Smooth muscle cell (in vitro differentiated cells): ENCODE results near the gene LSMEM2. TPM values are rescaled to one million over a fixed set of nuclear protein-coding genes. Genes with fewer than 3 reads are reported as not detected.
A peak's percentile ranks its signal among the peaks of the same experiment; 100 is the strongest.

Experiments
- DNase-seq: peaks from one replicate; lab custom pipeline; 2025; ENCODE audit not compliant: unreplicated experiment; lab: John Stamatoyannopoulos, UW
- H2AFZ ChIP-seq: fragments of 200-600 bp; sonication (generic); 2 replicates; pipeline ENCODE4 v1.6.0; 2016; ENCODE audit warnings: antibody characterized with exemption, low read depth, mild to moderate bottlenecking
- H3F3A ChIP-seq: fragments of 200-600 bp; sonication (generic); 2 replicates; pipeline ENCODE4 v1.6.0; 2017; ENCODE audit warnings: antibody characterized with exemption, low read depth
- H3K27ac ChIP-seq: fragments of 200-600 bp; sonication (generic); 2 replicates; pipeline ENCODE4 v1.5.1; 2016; ENCODE audit warnings: low read depth, mild to moderate bottlenecking
- H3K27me3 ChIP-seq: fragments of 200-600 bp; sonication (generic); 2 replicates; pipeline ENCODE4 v1.6.1; 2016; ENCODE audit warnings: low read depth, mild to moderate bottlenecking
- H3K36me3 ChIP-seq: fragments of 200-600 bp; sonication (generic); 2 replicates; pipeline ENCODE4 v1.5.1; 2016; ENCODE audit warnings: low read depth
- H3K4me1 ChIP-seq: fragments of 200-600 bp; sonication (generic); 2 replicates; pipeline ENCODE4 v1.5.1; 2016; ENCODE audit warnings: low read depth
- H3K4me2 ChIP-seq: fragments of 200-600 bp; sonication (generic); 2 replicates; pipeline ENCODE4 v1.6.0; 2016; ENCODE audit warnings: mild to moderate bottlenecking
- H3K4me3 ChIP-seq: fragments of 200-600 bp; sonication (generic); 2 replicates; pipeline ENCODE4 v1.5.1; 2016; ENCODE audit warnings: mild to moderate bottlenecking
- H3K79me2 ChIP-seq: fragments of 200-600 bp; sonication (generic); 2 replicates; pipeline ENCODE4 v1.6.0; 2016; ENCODE audit warnings: low read depth, mild to moderate bottlenecking
- H3K9ac ChIP-seq: fragments of 200-600 bp; sonication (generic); 2 replicates; pipeline ENCODE4 v1.6.0; 2016; ENCODE audit warnings: low read depth
- H3K9me3 ChIP-seq: fragments of 200-600 bp; sonication (generic); replicated peaks from 2 replicates; pipeline ENCODE4 v1.5.1; 2016; ENCODE audit warnings: low read depth
- H4K20me1 ChIP-seq: fragments of 200-600 bp; sonication (generic); 2 replicates; pipeline ENCODE4 v1.6.0; 2016; ENCODE audit warnings: low read depth
- CTCF ChIP-seq: fragments of 200-600 bp; sonication (generic); IDR thresholded peaks from 2 replicates; pipeline ENCODE4 v1.5.1; 2017; ENCODE audit warnings: borderline replicate concordance, mild to moderate bottlenecking, antibody characterized with exemption; ENCODE audit not compliant: insufficient read depth, poor library complexity, severe bottlenecking
- WGBS: methylation state at CpG from one replicate; pipeline ENCODE4 v1.1.7; 2016; ENCODE audit warnings: low lambda C conversion rate; 5-methylcytosine and 5-hydroxymethylcytosine counted together
- polyA plus RNA-seq: library from polyadenylated mRNA; unstranded; fragments of >200 nt; fragmentation: Nextera tagmentation; extraction: Ambion mirVana; gene quantifications from 2 replicates; pipeline ENCODE4 v1.2.1, GENCODE V29; 2016
- total RNA-seq: library from RNA; depleted of rRNA; stranded (reverse); fragments of >200 nt; gene quantifications from 2 replicates; pipeline ENCODE4 v1.2.3, GENCODE V29; 2014

The LSMEM2 gene
- total and polyA plus RNA-seq, 2 experiments from 2014 or later, result 0.09 TPM; not detected in 1

GRCh38 chr3:50299929-50300680, 21.2 kb downstream of the LSMEM2 start:
- H3K36me3 ChIP-seq, result no peaks in the 10 kb centered on the region
- peak overlapping the region; percentile 94 for H3K4me2 ChIP-seq
- no peaks in the 10 kb centered on the region for H3K79me2 ChIP-seq
- peak overlapping the region; percentile 84 for H3K9ac ChIP-seq
- peaks cover 4% of the 10 kb centered on the region for H3F3A ChIP-seq
- WGBS, result 68% methylated on average over 12 of the region's 12 CpGs
- no peaks in the 10 kb centered on the region for H3K9me3 ChIP-seq
- peak overlapping the region; percentile 85 for H3K27ac ChIP-seq
- H3K27me3 ChIP-seq, result no peaks in the 10 kb centered on the region
- no peak for DNase-seq
- TF ChIP-seq CTCF, result no peak
- H3K4me3 ChIP-seq, result peak overlapping the region; percentile 58
- peaks cover 13% of the 10 kb centered on the region for H3K4me1 ChIP-seq
- no peaks in the 10 kb centered on the region for H4K20me1 ChIP-seq
- peak overlapping the region; percentile 75 for H2AFZ ChIP-seq

- no peak overlapping the region for H3K9ac ChIP-seq
- H3K27ac ChIP-seq, result no peak overlapping the region
- 97% methylated on average over 6 of the region's 6 CpGs for WGBS
- H3K9me3 ChIP-seq, result no peaks in the 10 kb centered on the region
- TF ChIP-seq CTCF, result no peak
- H3K36me3 ChIP-seq, result no peaks in the 10 kb centered on the region
- H3K27me3 ChIP-seq, result no peaks in the 10 kb centered on the region
- no peaks in the 10 kb centered on the region for H3K79me2 ChIP-seq
- H3K4me3 ChIP-seq, result no peak overlapping the region
- no peak for DNase-seq
- H2AFZ ChIP-seq, result no peak overlapping the region
- no peaks in the 10 kb centered on the region for H4K20me1 ChIP-seq
- peaks cover 4% of the 10 kb centered on the region for H3F3A ChIP-seq
- peaks cover 13% of the 10 kb centered on the region for H3K4me1 ChIP-seq
- H3K4me2 ChIP-seq, result peak overlapping the region; percentile 94
These were observed 21.9 kb downstream of the LSMEM2 start for GRCh38 chr3:50300681-50301254.

GRCh38 chr3:50302095-50303012, 23.5 kb downstream of the LSMEM2 start:
- 94% methylated on average over 32 of the region's 32 CpGs for WGBS
- TF ChIP-seq CTCF, result no peak
- Histone ChIP-seq H3K79me2 (no peaks in the 10 kb centered on the region), H3K4me3 (no peak overlapping the region), H2AFZ (no peak overlapping the region), H3K36me3 (no peaks in the 10 kb centered on the region), H3F3A (peaks cover 4% of the 10 kb centered on the region), H3K27ac (no peak overlapping the region), H3K4me2 (no peak overlapping the region), H3K27me3 (no peaks in the 10 kb centered on the region), H4K20me1 (no peaks in the 10 kb centered on the region), H3K4me1 (peaks cover 13% of the 10 kb centered on the region), H3K9ac (no peak overlapping the region), H3K9me3 (no peaks in the 10 kb centered on the region)
- DNase-seq, result no peak
